ENCODE data around the gene COQ8B.

DNA sequence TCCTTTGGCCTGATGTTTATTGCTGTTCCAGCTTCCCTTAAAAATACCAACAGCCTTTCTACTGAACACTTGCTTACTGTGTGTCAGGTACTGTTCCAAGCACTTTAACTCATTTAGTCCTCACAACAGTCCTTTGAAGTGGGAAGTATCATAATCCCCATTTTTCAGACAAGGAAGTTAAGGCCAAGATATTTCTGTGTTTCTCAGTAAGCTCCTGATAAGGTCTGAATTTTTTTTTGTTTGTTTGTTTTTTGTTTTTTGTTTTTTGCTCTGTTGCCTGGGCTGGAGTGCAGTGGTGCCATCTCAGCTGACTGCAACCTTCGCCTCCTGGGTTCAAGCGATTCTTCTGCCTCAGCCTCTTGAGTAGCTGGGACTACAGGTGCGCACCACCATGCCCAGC, 41.8 kb upstream of the COQ8B start:
- no peak for TF ChIP-seq CTCF (conservative IDR thresholded peaks at IDR 0.05)
- no peak for TF ChIP-seq EZH2 (IDR thresholded peaks at IDR 0.05; ENCODE audit: low read depth)
